RWPE1 (cell line): ENCODE results near the gene KDM1A.

ENCODE experiments used
- CTCF ChIA-PET: fragments of 350-600 bp; sonication (Branson Sonifier 250); formaldehyde crosslinking; extraction: SDS; loops from one replicate; lab custom pipeline; 2021; lab: Yijun Ruan, JAX
- POLR2A ChIA-PET: fragments of 400-600 bp; formaldehyde crosslinking; extraction: SDS; loops from one replicate; lab custom pipeline; 2020; ENCODE audit warnings: antibody characterized with exemption; ENCODE audit not compliant: low non-redundant PET; lab: Yijun Ruan, JAX
- DNase-seq: peaks from one replicate; pipeline ENCODE4 v3.0.0; 2012; ENCODE audit warnings: low spot score
- H3K27ac ChIP-seq: fragments of 450-650 bp; 2 replicates; pipeline ENCODE4 v1.5.1; 2017
- TF ChIP-seq, protein P1 (sequence below): fragments of 450-650 bp; conservative IDR thresholded peaks from 2 replicates; pipeline ENCODE4 v1.5.1; 2017; ENCODE audit warnings: low read depth, mild to moderate bottlenecking

The KDM1A gene

DNA sequence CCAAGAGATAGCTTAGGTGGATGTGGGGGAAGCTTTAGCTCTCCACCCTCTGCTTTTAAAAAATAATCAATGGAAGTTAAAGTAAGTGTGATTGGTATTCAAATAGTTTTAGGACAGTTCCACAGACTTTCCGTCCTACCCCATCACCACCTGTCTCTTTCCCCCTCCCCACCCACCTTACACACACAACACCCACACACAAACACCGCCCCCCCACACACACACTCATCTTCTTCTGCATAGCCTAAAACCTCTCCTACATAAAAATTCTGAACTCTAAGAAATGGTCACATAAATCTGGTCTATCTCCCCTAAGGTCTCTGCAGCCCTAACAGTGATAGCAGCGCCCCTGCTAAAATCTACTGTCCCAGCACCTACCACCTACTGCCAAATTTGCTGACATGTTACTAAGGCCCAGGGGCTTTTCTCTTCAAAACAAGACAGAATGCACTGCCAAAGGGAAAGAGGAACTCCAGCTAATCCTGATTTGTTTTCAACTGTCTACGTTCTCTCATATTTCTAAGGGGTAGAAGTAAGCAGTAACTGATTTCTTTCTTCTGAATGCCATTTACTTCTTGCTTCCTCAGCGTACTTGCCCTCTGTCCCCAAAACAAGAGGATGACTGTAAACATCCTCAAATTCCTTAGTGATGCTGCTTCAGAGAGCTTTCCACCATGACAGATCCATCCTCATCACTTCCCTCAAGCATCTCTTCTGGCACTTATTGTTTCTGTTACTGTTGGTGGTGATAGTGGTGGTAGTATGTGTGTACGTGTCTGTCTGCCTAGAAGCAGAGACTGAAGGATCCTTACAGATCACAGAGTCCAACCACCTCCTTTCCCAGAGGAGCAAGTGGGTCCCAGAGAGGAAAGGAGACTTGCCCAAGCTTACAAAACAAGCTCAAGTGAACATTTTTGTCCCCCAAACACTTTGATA, 92.6 kb downstream of the KDM1A start:
- no peak for DNase-seq
- TF ChIP-seq, protein P1, sequence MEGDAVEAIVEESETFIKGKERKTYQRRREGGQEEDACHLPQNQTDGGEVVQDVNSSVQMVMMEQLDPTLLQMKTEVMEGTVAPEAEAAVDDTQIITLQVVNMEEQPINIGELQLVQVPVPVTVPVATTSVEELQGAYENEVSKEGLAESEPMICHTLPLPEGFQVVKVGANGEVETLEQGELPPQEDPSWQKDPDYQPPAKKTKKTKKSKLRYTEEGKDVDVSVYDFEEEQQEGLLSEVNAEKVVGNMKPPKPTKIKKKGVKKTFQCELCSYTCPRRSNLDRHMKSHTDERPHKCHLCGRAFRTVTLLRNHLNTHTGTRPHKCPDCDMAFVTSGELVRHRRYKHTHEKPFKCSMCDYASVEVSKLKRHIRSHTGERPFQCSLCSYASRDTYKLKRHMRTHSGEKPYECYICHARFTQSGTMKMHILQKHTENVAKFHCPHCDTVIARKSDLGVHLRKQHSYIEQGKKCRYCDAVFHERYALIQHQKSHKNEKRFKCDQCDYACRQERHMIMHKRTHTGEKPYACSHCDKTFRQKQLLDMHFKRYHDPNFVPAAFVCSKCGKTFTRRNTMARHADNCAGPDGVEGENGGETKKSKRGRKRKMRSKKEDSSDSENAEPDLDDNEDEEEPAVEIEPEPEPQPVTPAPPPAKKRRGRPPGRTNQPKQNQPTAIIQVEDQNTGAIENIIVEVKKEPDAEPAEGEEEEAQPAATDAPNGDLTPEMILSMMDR = no peak
- H3K27ac ChIP-seq = no peak overlapping the region
- ChIA-PET POLR2A (no interaction called here), CTCF (interaction anchor here (0.6 kb wide), 1 partner anchor 75 kb away, joined by 3 read pairs; no protein-coding TSS in a partner anchor)

DNA sequence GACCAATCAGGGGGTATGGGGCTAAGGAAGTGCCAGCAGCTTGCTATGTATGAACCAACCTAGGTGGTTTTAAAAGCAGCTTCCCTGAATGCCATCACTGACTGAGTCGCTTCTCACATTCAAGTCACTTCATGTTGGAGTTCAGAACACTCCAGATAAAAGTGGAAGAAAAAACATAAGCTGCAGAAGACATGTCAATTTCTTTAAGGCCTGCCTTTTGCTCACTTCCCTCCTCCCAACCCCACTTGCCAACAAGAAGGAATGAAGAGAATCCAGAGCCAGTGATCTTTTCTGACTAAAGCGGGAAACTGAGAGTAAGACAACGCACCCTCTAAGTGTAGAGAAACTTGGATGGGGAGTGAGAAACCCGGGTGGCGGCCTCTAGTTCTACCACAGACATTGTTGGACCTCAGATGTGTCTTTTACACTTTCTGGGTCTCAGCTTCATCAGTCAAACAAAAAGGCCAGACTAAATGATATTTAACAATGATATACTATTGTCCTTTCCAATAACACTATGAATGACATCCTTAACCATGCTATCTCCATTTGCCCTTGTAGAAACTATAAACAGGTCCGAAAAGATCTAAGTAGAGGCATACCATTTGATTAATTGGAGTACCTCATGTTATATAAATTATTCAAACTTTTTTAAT, 95.3 kb downstream of the KDM1A start:
- ChIA-PET CTCF (interaction anchor here (0.7 to 1.2 kb wide), 2 partner anchors 70 to 95 kb away, joined by 4 to 5 read pairs; partner anchors contain the start of gene KDM1A), POLR2A (interaction anchor here (0.5 kb wide), 1 partner anchor 29 kb away, joined by 3 read pairs; no protein-coding TSS in a partner anchor)
- DNase-seq = no peak
- TF ChIP-seq, protein P1 = no peak
- H3K27ac ChIP-seq = peak overlapping the region; percentile 60; the same call in 1 of the 2 replicates

DNA sequence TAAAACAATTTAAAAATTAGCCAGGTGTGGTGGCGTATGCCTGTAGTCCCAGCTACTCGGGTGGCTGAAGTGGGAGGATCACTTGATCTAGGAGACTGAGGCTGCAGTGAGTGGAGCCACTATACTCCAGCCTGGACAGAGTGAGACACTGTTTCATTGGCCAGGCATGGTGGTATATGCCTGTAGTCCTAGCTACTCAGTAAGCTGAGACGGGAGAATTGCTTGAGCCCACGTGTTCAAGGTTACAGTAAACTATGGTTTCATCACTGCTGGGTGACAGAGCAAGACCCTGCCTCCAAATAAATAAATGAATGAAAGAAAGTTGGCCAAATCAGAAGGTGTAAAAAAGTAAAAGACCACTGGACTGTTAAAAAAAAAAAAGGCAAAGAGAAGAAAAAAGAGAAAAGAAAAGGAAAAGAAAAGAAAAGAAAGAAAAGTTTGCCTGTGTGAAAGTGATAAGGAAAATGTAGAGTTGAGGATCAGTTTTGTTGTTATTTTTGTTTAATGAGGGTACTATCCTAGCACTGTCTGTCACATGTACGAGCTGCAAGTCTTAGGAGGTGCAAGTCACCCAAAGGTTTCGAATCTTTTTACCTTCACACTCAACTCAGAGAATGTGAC, 97.1 kb downstream of the KDM1A start:
- TF ChIP-seq, protein P1 = no peak
- ChIA-PET POLR2A (no interaction called here), CTCF (no interaction called here)
- H3K27ac ChIP-seq = peak overlapping the region; percentile 75
- DNase-seq = no peak

DNA sequence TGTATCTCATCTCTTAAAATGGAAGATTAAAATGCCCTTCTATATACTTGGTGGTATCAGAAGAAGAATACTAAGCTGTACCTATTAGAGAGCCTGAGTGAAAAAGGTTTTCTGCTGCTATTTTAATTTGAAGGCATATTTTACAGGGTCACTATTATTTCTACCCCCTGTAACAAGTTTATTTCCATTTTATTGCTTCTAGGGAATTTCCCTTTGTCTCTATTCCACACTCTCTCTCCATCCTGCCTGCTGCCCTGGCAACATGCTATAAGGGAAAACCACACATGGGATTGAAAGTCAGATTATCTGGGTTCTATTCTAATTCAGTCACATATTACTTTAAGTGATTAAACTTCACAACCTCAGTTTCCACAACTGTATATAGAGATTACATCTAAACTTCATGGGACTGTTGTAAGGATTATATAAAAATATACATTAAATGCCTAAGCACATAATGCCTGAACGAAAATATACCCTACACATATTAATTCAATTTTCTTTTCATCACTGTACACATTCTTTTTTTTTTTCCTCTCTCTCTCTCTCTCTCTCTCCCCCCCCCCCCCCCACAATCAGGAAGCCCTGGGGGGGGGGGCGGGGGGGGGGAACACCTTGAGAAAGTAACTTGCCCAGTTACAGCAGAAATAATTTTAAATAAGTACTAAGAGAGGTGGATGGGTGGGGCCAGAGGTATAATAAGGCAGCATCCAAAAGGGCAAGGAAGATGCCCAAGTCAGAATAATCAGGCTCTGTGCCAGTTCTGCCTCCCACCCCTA, 97.8 kb downstream of the KDM1A start:
- H3K27ac ChIP-seq = peak overlapping the region; percentile 59
- ChIA-PET CTCF (no interaction called here), POLR2A (no interaction called here)
- DNase-seq = no peak
- TF ChIP-seq, protein P1 = no peak

DNA sequence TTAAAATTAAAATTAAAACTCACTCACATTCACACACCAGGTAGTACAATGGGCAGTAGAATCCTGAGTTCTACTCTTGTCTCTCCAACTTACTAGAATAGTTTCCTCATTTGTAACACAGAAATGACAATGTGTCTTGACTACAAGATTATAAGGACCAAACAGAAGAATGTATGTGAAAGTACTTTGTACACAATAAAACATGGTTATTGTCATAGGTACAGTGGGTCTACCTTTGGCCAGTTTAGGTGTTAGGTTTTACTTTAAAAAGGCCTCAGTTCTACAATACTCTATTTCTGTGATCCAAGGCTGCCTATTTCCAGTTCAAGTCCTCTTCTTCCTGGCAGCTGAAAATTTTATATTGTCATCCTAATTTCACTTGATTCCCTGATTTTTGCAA, 99.1 kb downstream of the KDM1A start:
- ChIA-PET POLR2A (interaction anchor here (0.6 kb wide), 1 partner anchor 16 kb away, joined by 3 read pairs; no protein-coding TSS in a partner anchor), CTCF (no interaction called here)

More for the DNA sequence above, 99.1 kb downstream of the KDM1A start:
- TF ChIP-seq, protein P1 = no peak
- H3K27ac ChIP-seq = peak overlapping the region; percentile 59
- DNase-seq = no peak
